Stimulated activated CD8-positive, alpha-beta memory T cell treated with anti-CD3 and anti-CD28 coated beads, Interleukin-15, amount 100 ng/mL, for 1 hour (primary cell): ENCODE measurements around the gene MYMK.

Experiments
- DNase-seq: peaks from one replicate; pipeline ENCODE4 v3.0.0-alpha.2; 2020; ENCODE audit warnings: low read depth

The MYMK gene

GRCh38 chr9:133483611-133484010 lies 41.1 kb downstream of the MYMK start:
- DNase-seq = no peak

DNA sequence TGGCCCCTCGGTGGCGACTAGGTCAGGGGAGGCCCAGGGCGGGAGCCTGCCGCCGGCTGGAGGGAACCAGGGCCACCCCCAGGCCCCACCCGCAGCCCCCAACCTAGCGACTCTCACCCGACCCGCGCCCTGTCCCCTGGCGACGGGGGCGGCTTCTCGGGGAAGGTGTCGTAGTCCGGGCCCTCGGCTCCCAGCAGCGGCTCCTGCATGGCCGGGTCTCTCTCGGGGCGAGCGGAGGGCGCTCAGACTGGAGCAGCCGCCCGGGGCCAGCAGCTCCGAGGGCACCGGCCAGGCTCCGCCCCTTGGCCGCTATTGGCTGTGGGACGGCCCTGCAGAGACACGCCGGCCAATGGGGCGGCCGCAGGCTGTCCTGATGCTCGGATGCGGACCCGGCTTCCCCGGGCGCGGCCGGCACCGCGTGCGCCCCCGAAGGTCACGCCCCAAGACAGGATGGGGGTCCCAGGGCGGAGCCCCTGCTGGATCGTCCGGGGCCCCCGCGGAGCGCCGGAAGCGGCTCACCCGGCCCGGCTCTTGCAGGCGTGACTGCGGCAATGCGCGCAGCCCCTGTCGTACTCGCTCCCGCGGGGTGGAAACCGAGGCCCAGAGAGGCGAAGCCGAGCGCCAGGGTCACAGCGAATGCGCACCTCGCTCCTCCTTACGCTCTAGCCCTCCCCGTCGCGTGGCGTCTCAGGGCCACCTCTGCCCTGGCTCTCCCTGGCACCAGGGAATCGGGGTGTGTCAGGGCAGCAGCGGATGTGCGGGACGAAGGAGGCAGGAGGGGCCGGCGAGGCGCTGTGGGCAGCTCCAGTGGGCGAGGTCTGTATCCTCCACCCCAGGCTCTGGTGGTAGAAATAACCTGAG lies 45.7 kb downstream of the MYMK start, which contains the start of gene SLC2A6:
Gene SLC2A6 (minus strand): TSS at position 249 of the 861 bp plus-strand sequence. CDS start 40 bp downstream, at position 209.
- peak; percentile 54 for DNase-seq

DNA sequence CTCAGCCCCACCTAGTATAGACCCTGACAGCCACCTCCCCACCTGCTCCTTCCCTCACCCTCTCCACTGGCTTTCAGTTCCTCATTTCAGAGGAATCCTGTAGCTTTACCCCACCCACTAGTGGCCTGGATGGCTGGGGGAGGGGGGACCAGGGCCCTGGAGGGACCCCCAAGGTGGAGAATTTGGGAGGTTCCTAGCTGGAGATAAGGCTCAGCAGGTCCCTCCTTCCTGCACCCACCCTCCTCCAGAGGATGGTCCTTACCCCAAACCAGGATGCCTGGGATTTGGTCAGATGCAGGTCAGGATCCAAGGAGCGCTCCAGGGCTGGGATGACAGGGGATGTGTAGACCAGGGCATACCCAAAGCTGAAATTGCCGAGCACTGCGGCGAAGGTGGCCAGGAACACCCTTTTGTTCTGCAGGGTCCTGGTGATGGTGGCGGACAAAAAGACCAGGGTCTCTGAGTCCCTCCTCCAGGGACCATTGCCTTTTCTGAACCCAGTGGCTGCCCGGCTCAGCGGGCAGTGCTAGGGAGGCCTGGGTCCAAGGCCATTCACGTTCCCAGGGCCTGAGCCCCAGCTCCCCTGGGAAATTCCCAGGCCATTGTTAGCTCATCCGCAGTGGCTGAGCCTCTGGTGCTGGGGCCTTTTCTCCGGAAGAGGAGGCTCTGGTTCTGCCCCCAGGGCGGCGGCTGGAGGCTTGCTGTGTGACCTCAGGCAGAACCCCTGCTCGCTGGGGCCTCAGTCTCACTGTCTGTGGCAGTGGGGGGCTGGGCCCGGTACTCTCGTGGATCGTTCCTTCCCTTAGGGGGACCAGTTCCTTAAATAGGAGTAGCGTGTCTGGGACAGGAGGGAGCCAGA lies 46.5 kb downstream of the MYMK start:
- DNase-seq = no peak

- DNase-seq = no peak
These were observed 47.3 kb downstream of the MYMK start for GRCh38 chr9:133477461-133477860.

GRCh38 chr9:133476941-133477340 lies 47.8 kb downstream of the MYMK start:
- no peak for DNase-seq

DNA sequence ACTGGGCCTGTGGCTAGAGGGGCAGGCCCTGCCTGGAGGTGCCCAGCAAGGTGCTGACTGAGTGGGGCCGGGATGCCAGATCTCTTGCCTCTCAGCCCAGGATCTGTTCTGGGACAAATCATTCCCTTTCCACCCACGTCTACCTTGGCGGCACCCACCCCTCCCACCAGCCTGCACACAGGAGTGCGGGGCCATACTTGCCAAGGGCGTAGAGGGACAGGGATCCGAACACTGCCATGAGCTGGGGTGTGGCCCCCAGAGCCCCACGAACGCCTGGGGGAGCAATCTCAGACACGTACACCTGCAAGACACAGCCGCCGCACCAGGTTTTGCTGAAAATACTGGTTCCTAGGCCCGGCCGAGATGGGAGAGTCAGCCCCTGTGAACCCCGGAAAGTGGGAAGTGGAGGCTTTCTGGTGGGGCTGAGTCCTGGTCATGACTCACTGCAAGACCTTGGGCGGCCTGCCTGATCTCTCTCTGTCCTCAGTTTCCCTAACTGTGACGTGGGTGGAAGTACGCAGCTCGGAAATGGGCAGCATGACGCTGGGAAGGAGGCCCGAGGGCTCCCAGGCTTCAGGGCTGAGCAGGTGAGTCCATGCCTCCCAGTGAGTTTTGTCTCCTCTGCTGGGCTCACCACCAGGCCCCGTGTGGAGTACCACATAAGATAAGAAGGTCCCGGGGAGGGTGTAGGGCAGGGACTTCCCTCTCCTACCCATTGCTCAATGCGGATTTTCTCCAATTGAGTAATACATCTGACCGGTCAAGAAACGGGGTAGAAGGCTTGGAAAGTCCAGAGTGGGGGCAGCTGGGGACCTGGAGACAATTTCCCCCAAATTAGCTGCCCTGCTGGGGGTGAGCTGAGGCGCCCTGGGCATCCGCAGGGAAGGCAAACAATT lies 48.5 kb downstream of the MYMK start:
- no peak for DNase-seq

GRCh38 chr9:133475292-133476012 lies 49.3 kb downstream of the MYMK start:
- DNase-seq = no peak

DNA sequence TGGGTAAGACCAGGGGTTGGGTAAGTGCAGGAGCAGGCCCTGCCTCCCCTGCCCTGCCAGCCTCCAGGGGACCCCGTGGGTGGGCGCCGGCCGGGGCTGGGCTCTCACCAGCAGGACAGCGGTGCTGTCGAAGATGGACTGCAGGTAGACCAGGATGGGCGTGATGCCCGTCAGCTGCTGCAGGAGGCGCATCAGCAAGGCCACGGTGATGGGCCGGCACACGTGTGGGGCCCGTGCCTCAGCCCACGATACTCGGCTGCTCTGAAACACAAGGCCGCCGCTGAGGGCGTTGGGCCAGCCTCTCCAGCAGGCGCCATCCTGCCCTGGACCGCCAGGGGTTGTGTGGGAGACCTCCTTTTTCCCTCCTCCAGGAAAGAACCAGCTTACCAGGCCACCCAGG lies 49.9 kb downstream of the MYMK start:
- no peak for DNase-seq

- no peak for DNase-seq
These were observed 50.5 kb downstream of the MYMK start for GRCh38 chr9:133474215-133474614.

GRCh38 chr9:133473743-133474142 lies 51.0 kb downstream of the MYMK start:
- no peak for DNase-seq

DNA sequence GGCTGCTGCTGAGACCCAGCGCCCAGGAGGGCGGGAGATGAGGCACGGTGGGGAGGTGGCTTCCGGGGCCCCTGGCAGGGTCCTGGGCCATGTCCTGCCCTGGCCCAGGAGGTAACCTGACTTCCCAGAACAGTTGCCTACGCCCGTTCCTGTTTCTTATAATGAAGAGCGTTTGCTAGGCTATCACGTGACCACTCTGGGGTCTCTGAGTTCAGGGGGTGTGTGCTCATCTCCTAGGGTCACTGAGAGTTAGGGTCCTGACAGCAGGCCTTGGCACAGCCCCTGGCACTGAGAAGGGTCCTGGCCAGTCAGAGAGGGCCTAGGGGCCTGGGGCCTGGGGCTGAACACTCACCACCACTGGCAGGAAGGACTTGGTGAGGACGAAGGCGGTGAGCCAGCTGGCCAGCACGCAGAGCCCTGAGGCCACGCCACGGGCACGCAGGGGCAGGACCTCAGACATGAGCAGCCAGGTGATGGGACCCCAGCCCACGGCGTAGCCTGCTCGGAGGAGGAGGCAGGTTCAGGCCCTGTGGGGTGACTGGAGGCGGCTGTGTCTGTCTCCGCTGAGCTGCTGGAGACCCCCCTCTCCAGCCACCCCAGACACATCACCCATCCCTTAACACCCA lies 51.9 kb downstream of the MYMK start:
- no peak for DNase-seq

DNA sequence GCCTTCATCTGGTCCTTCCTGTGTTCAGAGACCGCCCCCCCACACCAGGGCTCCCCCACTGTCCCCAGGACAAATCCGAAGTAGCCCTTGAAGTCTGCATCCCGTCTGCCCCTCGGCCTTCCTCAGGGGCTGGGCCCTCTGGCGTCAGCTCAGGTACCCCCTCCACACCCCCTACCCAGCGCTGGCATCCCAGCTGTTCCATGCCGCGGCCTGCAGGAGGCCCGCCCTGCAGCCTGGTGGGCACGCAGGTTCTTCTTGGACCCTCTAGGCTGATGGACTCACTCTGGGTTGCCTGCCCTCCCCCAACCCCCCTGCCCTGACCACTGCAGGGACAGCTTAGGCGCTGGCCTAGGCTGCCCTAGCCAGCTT lies 52.5 kb downstream of the MYMK start:
- DNase-seq = no peak

DNA sequence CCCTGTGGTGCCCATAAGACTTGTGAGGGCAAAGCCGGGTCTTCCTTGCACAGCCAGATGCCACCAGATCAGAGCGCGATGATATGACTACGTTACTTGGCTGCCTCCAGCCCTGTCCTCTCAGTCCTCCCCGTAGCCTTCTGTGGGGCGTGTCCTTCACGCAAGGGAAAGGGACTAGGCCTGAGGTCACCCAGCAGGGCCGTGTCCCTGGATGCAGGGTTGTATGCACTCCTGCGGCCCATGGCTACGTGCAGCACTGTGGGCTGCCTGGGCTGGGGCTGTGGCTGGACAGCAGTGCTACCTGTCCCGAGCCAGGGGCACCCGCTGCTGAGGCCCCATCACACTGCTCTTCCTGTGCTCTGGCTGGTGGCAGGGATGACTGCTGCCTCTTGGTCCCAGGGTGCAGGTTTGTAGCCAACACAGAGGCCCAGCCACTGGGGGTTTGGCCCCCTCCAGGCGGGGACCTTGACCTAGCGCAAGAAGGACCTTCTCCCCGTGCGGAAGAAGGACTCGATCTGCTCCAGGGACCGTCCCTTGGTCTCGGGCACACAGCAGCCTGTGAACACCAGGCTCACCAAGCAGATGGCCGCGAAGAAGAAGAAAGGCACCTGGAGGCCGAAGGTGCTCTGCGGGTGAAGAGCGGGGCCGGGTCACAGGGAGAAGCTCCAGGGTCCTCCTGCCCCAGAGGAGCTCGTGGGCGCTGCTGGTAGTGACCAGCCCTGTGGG lies 53.0 kb downstream of the MYMK start:
- DNase-seq = no peak

DNA sequence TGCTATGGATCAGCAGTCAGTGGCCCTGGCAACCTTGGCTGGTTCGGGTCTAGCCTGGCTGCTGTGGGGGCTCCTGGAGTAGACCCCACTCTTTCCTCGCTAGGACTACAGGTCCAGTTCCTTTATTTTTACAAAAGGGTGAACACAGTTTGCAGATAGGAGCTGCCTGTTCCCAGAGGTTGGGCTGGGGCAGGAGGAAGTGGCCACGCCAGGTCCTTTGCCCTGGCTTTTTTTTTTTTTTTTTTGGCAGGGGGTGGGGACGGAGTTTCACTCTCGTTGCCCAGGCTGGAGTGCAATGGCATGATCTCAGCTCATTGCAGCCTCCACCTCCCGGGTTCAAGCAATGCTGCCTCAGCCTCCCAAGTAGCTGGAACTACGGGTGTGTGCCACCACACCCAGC lies 53.8 kb downstream of the MYMK start:
- no peak for DNase-seq

GRCh38 chr9:133470427-133470924 lies 54.3 kb downstream of the MYMK start:
- DNase-seq = no peak

DNA sequence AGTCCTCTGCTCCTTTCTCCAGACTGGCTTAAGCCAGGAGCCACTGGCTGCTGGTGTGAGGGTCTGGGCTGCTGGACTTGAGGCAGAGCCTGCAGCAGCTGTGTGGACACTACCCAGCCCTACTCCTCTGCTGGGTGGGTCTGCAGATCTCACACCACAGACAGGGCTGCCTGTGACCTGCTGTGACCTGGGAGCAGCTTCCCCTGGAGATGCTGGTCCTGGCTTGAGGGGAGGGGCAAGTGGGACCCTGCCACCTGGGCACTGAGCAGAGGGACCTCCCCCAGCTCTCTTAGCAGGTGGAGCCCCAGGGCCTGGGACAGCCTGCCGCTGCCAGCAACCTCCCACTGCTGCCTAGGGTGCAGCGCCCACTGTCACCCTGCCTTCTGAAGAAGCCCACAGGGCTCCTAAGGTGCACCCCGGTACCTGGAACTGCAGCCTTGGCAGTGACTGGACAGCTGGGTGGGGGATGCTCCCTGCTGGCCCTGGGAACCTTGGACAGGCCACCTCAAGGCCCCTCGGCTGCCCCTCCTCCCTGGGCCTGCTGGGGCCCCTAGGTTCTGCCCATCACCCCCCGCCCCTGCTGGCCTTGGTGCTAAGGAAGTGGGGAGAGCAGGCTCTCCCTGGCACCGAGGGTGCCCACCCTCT lies 55.9 kb downstream of the MYMK start:
- no peak for DNase-seq

DNA sequence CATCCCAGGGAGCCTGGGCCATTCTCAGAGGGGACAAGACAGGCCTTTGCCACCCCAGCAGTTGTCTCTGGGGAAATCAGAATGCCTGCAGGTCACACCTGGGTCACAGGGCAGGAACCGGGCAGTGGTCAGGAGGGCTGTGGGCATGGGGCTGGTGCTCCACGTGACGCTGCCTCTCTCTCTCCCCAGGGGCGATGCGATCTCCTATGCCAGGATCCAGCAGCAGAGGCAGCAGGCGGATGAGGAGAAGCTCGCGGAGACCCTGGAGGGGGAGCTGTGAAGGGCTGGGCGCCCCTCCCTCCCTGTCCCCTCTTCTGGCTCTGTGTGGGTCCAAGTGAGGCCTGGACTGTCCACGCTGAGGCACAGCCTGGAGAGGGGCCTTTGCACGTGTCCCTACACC lies 56.4 kb downstream of the MYMK start:
- no peak for DNase-seq

- DNase-seq = no peak
These were observed 57.7 kb downstream of the MYMK start for GRCh38 chr9:133467101-133467500.

- no peak for DNase-seq
These were observed 58.8 kb downstream of the MYMK start for GRCh38 chr9:133465984-133466383.

GRCh38 chr9:133464638-133465037 lies 60.1 kb downstream of the MYMK start:
- DNase-seq = no peak
